Stimulated activated CD8-positive, alpha-beta memory T cell treated with anti-CD3 and anti-CD28 coated beads, Interleukin-2, amount 100 ng/mL, for 1 hour (primary cell): ENCODE results near the gene ABLIM1.

Experiments
- DNase-seq, 2 donors: peaks; one replicate each; pipeline ENCODE4 v3.0.0-alpha.2; 2020; ENCODE audit warnings: low read depth in 2 of 2

Gene ABLIM1

DNA sequence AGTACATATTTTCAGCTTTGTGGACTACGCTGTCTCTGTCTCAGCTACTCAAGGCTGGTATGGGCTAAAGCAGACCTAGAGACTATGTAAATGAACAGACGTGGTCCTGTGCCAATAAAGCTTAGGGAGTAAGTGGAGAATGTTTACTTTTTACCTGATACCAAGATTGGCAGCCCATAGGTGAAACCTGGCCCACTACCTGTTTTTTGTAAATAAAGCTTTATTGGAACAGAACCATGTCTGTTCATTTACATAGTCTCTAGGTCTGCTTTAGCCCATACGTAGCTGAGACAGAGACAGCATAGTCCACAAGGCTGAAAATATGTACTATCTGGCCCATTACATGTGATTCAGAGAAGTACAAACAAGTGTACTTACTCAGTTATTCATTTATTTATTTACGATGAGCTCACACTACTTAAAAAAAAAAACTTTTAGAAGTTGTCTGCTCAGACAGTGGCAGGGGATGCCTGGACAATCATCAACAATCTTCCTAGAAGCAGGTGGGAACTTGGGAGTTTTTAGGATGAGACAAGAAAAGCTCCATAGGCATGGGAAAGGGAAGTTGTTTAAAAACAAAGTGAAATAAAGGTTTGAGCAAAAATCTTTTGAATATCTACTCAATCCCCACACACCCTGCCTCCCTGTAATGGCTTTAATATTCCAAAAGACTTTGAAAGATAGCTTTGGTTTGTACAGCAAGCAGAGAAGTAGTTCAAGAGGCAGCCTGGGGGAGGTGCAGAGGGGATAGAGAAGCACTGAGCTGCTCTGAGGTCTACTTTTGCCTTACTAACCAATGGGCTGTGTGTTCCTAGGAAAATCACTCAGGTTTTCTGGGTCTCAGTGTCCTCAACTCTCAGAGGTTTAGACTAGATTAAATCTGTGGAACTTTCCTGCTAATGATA is 139.4 kb downstream of the ABLIM1 start:
- no peak for DNase-seq

DNA sequence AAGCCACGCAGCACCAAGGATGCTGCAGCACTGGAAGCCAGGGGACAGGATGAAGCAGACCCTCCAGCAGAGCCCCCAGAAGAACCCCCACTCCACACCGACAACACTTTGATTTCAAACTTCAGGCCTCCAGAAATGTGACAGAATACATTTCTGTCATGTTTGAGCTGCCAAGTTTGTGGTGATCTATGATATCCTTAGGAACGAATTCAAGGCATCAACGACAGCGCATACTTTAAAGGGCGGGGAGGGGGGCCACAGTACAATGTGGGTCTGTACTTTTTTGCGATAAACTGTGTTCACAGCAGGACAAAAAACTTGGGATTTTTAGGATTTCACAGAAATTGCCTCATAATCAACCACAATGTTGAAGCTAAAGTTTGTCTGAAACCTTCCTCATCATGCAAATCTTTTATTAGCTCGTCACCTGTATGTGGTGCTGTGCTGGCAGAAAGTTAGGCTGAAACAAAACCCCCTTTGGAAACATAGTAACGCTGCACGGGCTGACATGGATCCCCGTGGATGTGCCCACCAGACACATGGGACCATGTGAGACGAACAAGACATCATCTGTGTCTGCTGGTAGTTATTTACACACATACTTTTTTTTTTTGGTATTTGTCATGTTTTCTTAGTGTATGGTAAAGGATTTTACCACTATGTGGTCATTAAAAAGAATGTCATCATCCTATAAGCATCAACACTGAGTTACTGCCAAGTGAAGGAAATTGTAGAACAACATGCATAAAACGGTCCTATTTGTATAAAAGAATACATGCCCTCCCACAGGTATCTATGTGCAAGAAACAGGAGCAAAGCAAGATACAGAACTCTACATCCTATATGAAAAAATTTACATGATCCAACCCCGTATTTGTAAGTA is 140.5 kb downstream of the ABLIM1 start:
- DNase-seq: no peak

- no peak for DNase-seq
Observed at GRCh38 chr10:114516356-114516755, 141.7 kb downstream of the ABLIM1 start.

DNA sequence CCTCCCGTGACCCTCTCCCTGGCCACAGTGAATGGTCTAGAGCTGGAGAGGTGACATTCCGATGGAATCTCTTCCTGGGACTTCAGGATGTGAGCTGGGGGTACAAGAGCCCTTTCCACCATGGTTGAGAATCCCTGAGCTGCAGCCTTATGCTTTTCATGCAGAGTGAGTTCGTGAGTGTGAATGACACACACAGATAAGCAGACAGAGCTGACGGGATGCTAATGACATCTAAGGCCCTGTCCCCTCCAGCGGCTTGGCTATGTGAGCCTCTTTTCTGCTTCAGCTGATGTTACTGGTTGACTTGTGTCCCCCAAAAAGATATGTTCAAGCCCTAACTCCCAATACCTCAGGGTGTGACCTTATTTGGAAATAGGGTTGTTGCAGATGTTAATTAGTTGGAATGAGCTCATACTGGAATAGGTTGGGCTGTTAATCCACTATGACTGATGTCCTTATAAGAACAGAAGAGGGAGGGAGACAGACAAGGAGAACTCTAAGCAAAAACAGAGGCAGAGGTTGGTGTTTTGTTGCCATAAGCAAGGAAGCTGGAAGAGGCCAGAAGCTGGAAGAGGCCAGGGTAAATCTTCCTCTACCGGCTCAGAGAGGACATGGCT is 142.7 kb downstream of the ABLIM1 start:
- no peak for DNase-seq

- DNase-seq: no peak
Observed at GRCh38 chr10:114513381-114513792, 144.7 kb downstream of the ABLIM1 start.

- DNase-seq: no peak
Observed at GRCh38 chr10:114511881-114512280, 146.2 kb downstream of the ABLIM1 start.

DNA sequence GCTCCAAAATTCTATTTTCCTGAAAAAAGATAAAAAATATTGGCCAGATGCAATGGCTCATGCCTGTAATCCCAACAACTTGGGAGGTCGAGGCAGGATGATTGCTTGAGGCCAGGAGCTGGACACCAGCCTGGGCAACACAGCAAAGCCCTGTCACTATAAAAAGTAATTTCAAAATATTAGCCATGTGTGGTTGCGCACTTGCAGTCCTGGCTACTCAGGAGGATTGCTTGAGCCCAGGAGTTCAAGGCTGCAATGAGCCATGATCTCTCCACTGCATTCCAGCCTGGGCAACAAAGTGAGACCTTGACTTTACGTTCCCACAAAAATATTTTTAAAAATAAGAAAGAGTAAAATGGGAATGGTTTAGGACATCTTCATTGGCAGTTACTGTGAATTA is 149.7 kb downstream of the ABLIM1 start:
- DNase-seq: no peak

GRCh38 chr10:114507449-114507848 is 150.6 kb downstream of the ABLIM1 start:
- DNase-seq: no peak

- no peak for DNase-seq
Observed at GRCh38 chr10:114506871-114507385, 151.1 kb downstream of the ABLIM1 start.

DNA sequence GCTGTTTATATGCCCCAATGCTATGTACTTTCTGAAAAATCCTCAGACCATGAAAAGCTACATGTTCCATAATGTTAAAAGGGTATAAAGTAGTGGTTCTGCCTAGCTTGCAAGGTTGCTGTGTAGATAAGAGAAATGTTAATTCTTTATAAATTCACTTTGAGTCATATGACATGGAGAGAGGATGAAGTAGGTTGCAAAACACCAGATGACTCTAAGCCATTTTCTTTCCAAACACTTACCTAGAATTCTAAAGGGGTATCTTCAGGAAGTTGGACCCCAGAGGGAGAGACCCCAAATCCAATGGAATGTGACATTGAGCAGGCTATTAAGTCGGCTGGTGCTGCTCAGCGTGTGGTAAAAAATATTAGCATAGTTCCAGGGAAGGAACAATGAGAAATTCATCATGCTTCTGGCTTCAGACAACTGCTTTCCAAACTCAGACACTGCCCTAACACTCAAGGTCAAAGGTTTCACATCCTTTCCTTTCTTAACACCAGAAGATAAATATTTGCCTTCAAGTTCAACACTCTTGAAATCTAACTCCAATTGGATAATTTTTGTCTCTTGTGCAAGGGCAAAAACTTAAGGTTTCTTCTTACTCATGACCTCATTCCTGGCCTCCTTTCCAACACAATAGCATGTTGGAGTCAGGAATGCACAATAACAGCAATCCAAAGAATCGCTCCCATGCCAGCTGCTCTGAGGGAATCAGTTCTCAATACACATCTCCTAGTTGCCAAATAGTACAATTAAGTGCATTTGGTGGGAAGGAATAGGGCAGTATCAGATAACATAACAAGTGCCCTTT is 153.1 kb downstream of the ABLIM1 start:
- DNase-seq: no peak

GRCh38 chr10:114502074-114502473 is 156.0 kb downstream of the ABLIM1 start:
- no peak for DNase-seq

DNA sequence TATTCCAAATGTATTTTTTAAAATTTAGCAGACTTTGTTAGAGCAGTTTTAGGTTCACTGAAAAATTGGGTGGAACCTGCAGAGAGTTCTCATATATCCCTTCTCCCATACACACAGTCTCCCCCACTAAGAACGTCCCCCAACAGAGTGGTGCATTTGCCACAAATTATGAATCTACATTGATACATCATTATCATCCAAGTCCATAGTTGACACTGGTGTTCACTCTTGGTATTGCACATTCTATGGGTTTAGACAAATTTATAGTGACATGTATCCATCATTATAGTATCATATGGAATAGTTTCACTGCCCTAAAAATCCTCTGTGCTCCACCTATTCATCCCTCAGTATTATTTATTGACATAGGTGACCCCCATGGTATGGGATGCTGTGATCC is 156.4 kb downstream of the ABLIM1 start:
- DNase-seq: no peak

DNA sequence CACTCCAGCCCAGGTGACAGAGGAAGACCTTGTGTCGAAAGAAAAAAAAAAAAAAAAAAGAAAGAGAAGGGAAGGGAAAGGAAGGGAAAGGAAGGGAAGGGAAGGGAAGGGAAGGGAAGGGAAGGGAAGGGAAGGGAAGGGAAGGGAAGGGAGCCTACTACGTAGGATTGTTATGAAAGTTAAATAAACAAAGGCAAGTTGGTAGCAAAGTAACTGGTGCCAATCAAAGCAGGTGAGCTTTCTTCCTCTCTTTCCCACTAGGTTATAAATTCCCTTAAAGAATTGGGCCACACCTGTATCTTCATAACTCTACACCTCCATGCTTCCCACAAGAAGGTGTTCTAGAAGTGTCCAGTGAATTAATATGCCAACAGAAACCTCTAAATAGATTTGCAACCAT is 157.4 kb downstream of the ABLIM1 start:
- no peak for DNase-seq

- DNase-seq: no peak
Observed at GRCh38 chr10:114499630-114500190, 158.4 kb downstream of the ABLIM1 start.

GRCh38 chr10:114499116-114499515 is 159.0 kb downstream of the ABLIM1 start:
- no peak for DNase-seq

DNA sequence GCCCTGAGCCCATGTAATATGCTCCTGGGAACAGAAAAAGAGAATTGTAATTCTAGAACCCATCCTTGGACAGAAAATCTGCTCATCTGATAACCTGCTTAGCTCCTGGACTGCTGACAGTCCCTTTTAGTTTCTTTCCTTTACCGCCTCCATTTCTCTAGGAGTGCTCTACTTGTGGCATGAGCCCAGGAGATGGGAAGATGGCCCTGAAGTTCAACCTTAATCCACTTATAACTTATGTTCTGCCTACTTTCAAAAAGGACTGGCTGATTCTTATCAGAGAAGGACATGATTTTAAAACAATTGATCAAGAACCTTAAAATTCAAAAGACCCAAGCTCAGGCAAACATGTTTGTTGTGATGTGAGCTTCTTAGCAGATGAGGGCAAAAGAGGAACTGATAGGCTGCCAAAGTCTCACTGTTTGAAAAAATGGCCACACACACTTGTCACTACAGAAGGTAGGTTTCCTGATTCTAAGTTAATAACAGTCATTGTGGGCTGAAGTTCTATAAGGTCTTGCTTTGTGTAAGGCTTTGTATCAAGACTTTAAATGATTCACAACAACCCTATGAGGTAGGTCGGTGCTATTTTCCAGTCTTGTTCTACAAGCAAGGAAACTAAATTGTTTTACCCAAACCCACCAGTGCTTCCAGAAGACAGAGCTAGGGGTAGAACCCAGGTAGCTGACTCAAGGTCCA is 159.5 kb downstream of the ABLIM1 start:
- DNase-seq: no peak

GRCh38 chr10:114495303-114495702 is 162.8 kb downstream of the ABLIM1 start:
- no peak for DNase-seq

DNA sequence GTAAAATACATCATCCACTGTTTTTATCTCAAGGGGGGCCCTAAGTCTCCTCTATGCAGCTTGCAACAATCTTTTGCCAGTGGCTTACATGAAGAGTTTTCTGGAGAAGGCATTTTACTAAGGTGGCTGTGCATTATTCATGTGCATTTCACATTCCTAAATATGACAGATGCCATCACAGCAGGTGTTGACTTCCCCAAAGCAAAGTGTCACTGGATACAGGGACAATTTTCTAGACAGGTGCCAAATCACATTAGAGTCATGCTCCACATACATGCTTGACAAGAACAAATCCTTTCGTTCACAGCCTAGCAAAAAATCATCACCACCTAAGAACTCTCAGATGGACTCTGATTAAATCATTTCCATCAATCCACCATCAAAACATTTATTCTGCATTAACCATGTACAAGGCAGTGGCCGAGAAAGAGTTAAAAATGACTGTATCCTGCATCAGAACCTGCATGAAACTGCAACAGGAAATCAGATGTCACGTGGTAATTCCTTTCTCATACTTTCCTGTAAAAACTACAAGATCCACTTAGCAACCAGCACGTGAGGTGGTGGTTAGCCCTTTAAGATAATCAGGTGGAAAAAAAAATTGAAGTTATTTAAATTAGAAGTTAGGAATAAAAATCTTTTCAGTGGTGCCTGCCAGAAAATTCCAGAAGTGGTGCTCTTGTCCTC is 165.6 kb downstream of the ABLIM1 start:
- DNase-seq: no peak

GRCh38 chr10:114491933-114492332 is 166.1 kb downstream of the ABLIM1 start:
- no peak for DNase-seq

GRCh38 chr10:114491419-114491818 is 166.7 kb downstream of the ABLIM1 start:
- DNase-seq: no peak
